SU-DHL-6 (cell line): Measurements from ENCODE around the gene ELP6.
"Not testable (repeated sequence)": the region's sequence is repeated elsewhere in the genome, so short reads cannot be mapped to it uniquely, and the experiment has no call there.

Experiments used
- H2AFZ ChIP-seq: fragments of 200-600 bp; sonication (generic); 2 replicates; pipeline ENCODE4 v1.6.1; 2014; ENCODE audit warnings: low read depth, mild to moderate bottlenecking, moderate library complexity, mixed read lengths, antibody characterized with exemption, low read length; ENCODE audit not compliant: severe bottlenecking
- H3F3A ChIP-seq: fragments of 200-600 bp; shearing (Covaris generic); 2 replicates; pipeline ENCODE4 v1.6.0; 2016; ENCODE audit warnings: antibody characterized with exemption, mild to moderate bottlenecking; ENCODE audit not compliant: insufficient read depth
- H3K27ac ChIP-seq: fragments of 200-600 bp; sonication (generic); 2 replicates; pipeline ENCODE4 v1.5.1; 2016; ENCODE audit warnings: low read depth, mild to moderate bottlenecking, low read length, moderate library complexity, mixed read lengths
- H3K27me3 ChIP-seq: fragments of 200-600 bp; sonication (generic), shearing (Covaris generic); 2 replicates; pipeline ENCODE4 v1.6.0; 2014; ENCODE audit warnings: mild to moderate bottlenecking, low read length
- H3K36me3 ChIP-seq: fragments of 200-600 bp; sonication (generic); 2 replicates; pipeline ENCODE4 v1.6.1; 2014; ENCODE audit warnings: mild to moderate bottlenecking, low read length, mixed read lengths
- H3K4me2 ChIP-seq: fragments of 300-600, 200-600 bp; shearing (Covaris generic), sonication (generic); 2 replicates; pipeline ENCODE4 v1.6.0; 2014; ENCODE audit warnings: low read length, low read depth, mild to moderate bottlenecking; ENCODE audit not compliant: poor library complexity, severe bottlenecking
- H3K4me3 ChIP-seq: fragments of 200-600 bp; sonication (generic); 2 replicates; pipeline ENCODE4 v1.5.1; 2014; ENCODE audit warnings: antibody characterized with exemption, low read length, mild to moderate bottlenecking, mixed read lengths; ENCODE audit not compliant: insufficient read depth, poor library complexity, severe bottlenecking
- H3K79me2 ChIP-seq: fragments of 200-600 bp; sonication (generic); 2 replicates; pipeline ENCODE4 v1.6.1; 2014; ENCODE audit warnings: mild to moderate bottlenecking, low read length, moderate library complexity; ENCODE audit not compliant: insufficient read depth
- H3K9ac ChIP-seq: fragments of 200-600 bp; sonication (generic); 2 replicates; pipeline ENCODE4 v1.7.0; 2014; ENCODE audit warnings: mild to moderate bottlenecking, low read length
- H3K9me2 ChIP-seq: fragments of 200-600 bp; sonication (generic); replicated peaks from 2 replicates; pipeline ENCODE4 v1.6.1; 2014; ENCODE audit warnings: low read length; ENCODE audit not compliant: insufficient read depth
- H3K9me3 ChIP-seq: fragments of 200-600 bp; sonication (generic); 2 replicates; pipeline ENCODE4 v1.6.1; 2014; ENCODE audit warnings: low read length, mixed read lengths; ENCODE audit not compliant: insufficient read depth
- H4K20me1 ChIP-seq: fragments of 200-600 bp; sonication (generic); 2 replicates; pipeline ENCODE4 v1.6.1; 2014; ENCODE audit warnings: low read depth, mild to moderate bottlenecking, antibody characterized with exemption, low read length, moderate library complexity, mixed read lengths
- CTCF ChIP-seq: fragments of 200-600 bp; sonication (generic); IDR thresholded peaks from one replicate; pipeline ENCODE4 v1.5.1; 2017; ENCODE audit warnings: antibody characterized with exemption, mild to moderate bottlenecking, low read length, moderate library complexity; ENCODE audit not compliant: insufficient read depth, poor library complexity, severe bottlenecking
- EZH2phosphoT487 ChIP-seq: fragments of 200-600 bp; sonication (generic), shearing (Covaris generic); conservative IDR thresholded peaks from 2 replicates; pipeline ENCODE4 v1.6.1; 2018; ENCODE audit warnings: mild to moderate bottlenecking, antibody characterized with exemption, low read length, moderate library complexity, mixed read lengths

The ELP6 gene

GRCh38 chr3:47469616-47470015, 43.9 kb downstream of the ELP6 start:
- Histone ChIP-seq H3F3A (no peaks in the 10 kb centered on the region; the same call in 1 of the 2 replicates), H2AFZ (no peak overlapping the region), H3K27me3 (no peaks in the 10 kb centered on the region), H3K4me3 (no peak overlapping the region), H3K36me3 (no peaks in the 10 kb centered on the region), H4K20me1 (peaks cover 8% of the 10 kb centered on the region), H3K9me2 (no peaks in the 10 kb centered on the region), H3K4me2 (no peak overlapping the region), H3K79me2 (peaks cover 91% of the 10 kb centered on the region), H3K9me3 (no peaks in the 10 kb centered on the region), H3K27ac (no peak overlapping the region), H3K9ac (no peak overlapping the region)
- TF ChIP-seq CTCF: no peak
- no peak for TF ChIP-seq EZH2phosphoT487

- H3K9ac ChIP-seq, H3K27me3 ChIP-seq, H3K4me2 ChIP-seq, H3K27ac ChIP-seq, H3K9me2 ChIP-seq, H4K20me1 ChIP-seq, H3K36me3 ChIP-seq, H3K9me3 ChIP-seq, H3K4me3 ChIP-seq, H3F3A ChIP-seq, H2AFZ ChIP-seq: not testable (repeated sequence)
- peaks cover 90% of the 10 kb centered on the region for H3K79me2 ChIP-seq
These were observed 45.2 kb downstream of the ELP6 start for GRCh38 chr3:47468315-47468714.

DNA sequence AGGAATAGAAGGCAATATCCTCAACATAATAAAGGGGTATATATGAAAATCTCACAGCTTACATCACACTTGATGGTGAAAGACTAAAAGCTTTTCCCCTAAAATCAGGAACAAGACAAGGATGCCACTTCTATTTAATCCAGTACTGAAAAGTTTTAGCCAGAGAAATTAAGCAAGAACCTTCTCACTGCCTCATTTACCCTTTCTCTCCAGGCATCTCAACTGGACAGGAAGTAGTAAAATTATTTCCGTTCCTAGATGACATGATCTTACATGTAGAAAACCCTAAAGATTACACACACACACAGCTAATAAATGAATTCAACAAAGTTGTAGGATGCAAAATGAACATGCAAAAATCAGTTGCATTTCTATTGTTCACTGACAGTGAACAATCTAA, 48.9 kb downstream of the ELP6 start:
- Histone ChIP-seq H3K4me2 (no peak overlapping the region), H3K9me2 (no peaks in the 10 kb centered on the region), H3K9me3 (no peaks in the 10 kb centered on the region), H3F3A (no peaks in the 10 kb centered on the region; the same call in 1 of the 2 replicates), H4K20me1 (peaks cover 8% of the 10 kb centered on the region), H2AFZ (no peak overlapping the region), H3K27me3 (no peaks in the 10 kb centered on the region), H3K27ac (no peak overlapping the region), H3K79me2 (peaks cover 88% of the 10 kb centered on the region), H3K4me3 (no peak overlapping the region), H3K36me3 (no peaks in the 10 kb centered on the region), H3K9ac (no peak overlapping the region)
- TF ChIP-seq CTCF (no peak), EZH2phosphoT487 (no peak)

- not testable (repeated sequence) for H3K27me3 ChIP-seq, H3F3A ChIP-seq, H3K4me3 ChIP-seq, H3K36me3 ChIP-seq, H3K9me2 ChIP-seq, H3K4me2 ChIP-seq, H3K9ac ChIP-seq, H2AFZ ChIP-seq, H4K20me1 ChIP-seq, H3K9me3 ChIP-seq, H3K27ac ChIP-seq
- H3K79me2 ChIP-seq: peaks cover 90% of the 10 kb centered on the region
These were observed 53.9 kb downstream of the ELP6 start for GRCh38 chr3:47459534-47460085.
